Measurements from ENCODE around the gene ERO1B. TPM values are rescaled to one million over a fixed set of nuclear protein-coding genes. Genes with fewer than 3 reads are reported as not detected.

The ERO1B gene
- total and polyA plus RNA-seq, 2 of the 4 experiments (the other 2 are of a cell fraction) = 0.54 to 0.60 TPM

DNA sequence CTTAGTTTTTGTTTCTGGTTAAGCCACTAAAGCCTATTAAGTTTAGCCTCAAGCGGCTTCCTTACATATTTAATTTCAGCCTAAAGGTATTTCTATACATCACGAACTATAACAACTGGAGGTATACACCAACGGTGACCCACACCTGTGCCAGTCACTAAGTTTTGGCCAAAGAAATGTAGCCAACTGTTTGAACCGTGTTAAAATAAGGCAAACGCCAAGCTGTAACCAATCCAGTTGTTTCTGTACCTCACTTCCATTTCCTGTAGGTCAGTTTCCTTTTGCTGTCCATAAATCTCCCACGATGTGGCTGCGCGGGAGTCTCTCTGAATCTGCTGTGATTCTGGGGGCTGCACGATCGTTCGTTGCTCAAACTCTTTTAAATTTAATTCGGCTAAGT, 5.6 kb upstream of the ERO1B start:
- no peaks in the 10 kb centered on the region for H3K36me3 ChIP-seq (ENCODE audit: control insufficient read depth, insufficient read depth, low read length)
- CTCF ChIA-PET = interaction anchor here (0.6 kb wide), 1 partner anchor 172 kb away, joined by 3 read pairs; no protein-coding TSS in a partner anchor
- no peak overlapping the region for H3K4me3 ChIP-seq (ENCODE audit: insufficient read depth, low read depth, low read length)
- H3K4me1 ChIP-seq (ENCODE audit: control insufficient read depth, insufficient read depth, low read length) = no peaks in the 10 kb centered on the region
- no peaks in the 10 kb centered on the region for H4K20me1 ChIP-seq (ENCODE audit: insufficient read depth, low read length)
- no peak overlapping the region for H4K5ac ChIP-seq (ENCODE audit: low read depth, low read length)
- no peak overlapping the region for H2AK5ac ChIP-seq (ENCODE audit: low read depth, low read length)
- POLR2A ChIA-PET (ENCODE audit: unreplicated experiment) = no interaction called here
- no peak overlapping the region for H3K14ac ChIP-seq (replicated peaks; ENCODE audit: low read depth, low read length)
- no peak overlapping the region for H3K27ac ChIP-seq (ENCODE audit: insufficient read depth, low read length)
- H3K18ac ChIP-seq (ENCODE audit: low read depth, low read length) = no peak overlapping the region
- 79% methylated on average over 8 of the region's 12 CpGs; no CpG with 5 or more reads in 1 of the 2 experiments for WGBS, 2 experiments (ENCODE audit: extremely low coverage in 2 of 2, insufficient read length in 1 of 2)
- H3K9me1 ChIP-seq (ENCODE audit: insufficient read depth, low read length) = no peaks in the 10 kb centered on the region
- no peak overlapping the region for H3K4me2 ChIP-seq (ENCODE audit: low read depth, low read length)
- H2BK5ac ChIP-seq (ENCODE audit: low read depth, low read length, poor library complexity, severe bottlenecking) = no peak overlapping the region
- no peak overlapping the region for H3K23ac ChIP-seq (ENCODE audit: low read depth, low read length)
- no peak for ATAC-seq (ENCODE audit: low read depth)
- H4K91ac ChIP-seq (ENCODE audit: insufficient read depth, low read depth, low read length) = no peak overlapping the region
- no peak overlapping the region for H2BK20ac ChIP-seq (ENCODE audit: low read depth, low read length)
- no peaks in the 10 kb centered on the region for H3K9me3 ChIP-seq (ENCODE audit: control insufficient read depth, insufficient read depth, low read length)
- intact Hi-C loops (cut with micrococcal nuclease) = no loop called here
- H2BK120ac ChIP-seq (ENCODE audit: low read depth, low read length) = no peak overlapping the region
- BruUV-seq (replicated peaks) = no TSS peak
- peaks cover 5% of the 10 kb centered on the region for H3K27me3 ChIP-seq (ENCODE audit: control insufficient read depth, insufficient read depth, low read length)
- no peak overlapping the region for H3K56ac ChIP-seq (ENCODE audit: extremely low read depth, insufficient read depth, low read length)
- dilution Hi-C loops (cut with HindIII; ENCODE audit: low sequenced_read_pairs, unreplicated experiment) = no loop called here
- in situ Hi-C loops (cut with MboI; ENCODE audit: low sequenced_read_pairs) = no loop called here
- no peak overlapping the region for H2AK9ac ChIP-seq (replicated peaks; ENCODE audit: low read depth, low read length, poor library complexity)
- no peak overlapping the region for H3K4ac ChIP-seq (ENCODE audit: low read depth, low read length)
- no peak overlapping the region for H2AFZ ChIP-seq (replicated peaks; ENCODE audit: low read length, poor library complexity)
- TF ChIP-seq MAZ (IDR thresholded peaks at IDR 0.05; ENCODE audit: borderline replicate concordance, low read depth, low read length) = no peak
- TF ChIP-seq SMC3 (IDR thresholded peaks at IDR 0.05; ENCODE audit: low read depth, low read length) = no peak
- H3K79me1 ChIP-seq (ENCODE audit: low read depth in 1 of 2, low read length in 2 of 2) = no peaks in the 10 kb centered on the region
- DNase-seq = no peak
- H2BK15ac ChIP-seq (ENCODE audit: low read depth, low read length) = no peak overlapping the region
- H3K9ac ChIP-seq (ENCODE audit: low read depth, low read length) = no peak overlapping the region
- no peak overlapping the region for H4K8ac ChIP-seq (ENCODE audit: low read depth in 2 of 2, low read length in 2 of 2)
